ENCODE results near the gene SNIP1. TPM values are rescaled to one million over a fixed set of nuclear protein-coding genes. Genes with fewer than 3 reads are reported as not detected.

The SNIP1 gene
- total and polyA plus RNA-seq, 2 of the 8 experiments (the other 6 are each of a cell fraction or from before 2014, with no cell fraction given): 3.7 to 15.7 TPM

DNA sequence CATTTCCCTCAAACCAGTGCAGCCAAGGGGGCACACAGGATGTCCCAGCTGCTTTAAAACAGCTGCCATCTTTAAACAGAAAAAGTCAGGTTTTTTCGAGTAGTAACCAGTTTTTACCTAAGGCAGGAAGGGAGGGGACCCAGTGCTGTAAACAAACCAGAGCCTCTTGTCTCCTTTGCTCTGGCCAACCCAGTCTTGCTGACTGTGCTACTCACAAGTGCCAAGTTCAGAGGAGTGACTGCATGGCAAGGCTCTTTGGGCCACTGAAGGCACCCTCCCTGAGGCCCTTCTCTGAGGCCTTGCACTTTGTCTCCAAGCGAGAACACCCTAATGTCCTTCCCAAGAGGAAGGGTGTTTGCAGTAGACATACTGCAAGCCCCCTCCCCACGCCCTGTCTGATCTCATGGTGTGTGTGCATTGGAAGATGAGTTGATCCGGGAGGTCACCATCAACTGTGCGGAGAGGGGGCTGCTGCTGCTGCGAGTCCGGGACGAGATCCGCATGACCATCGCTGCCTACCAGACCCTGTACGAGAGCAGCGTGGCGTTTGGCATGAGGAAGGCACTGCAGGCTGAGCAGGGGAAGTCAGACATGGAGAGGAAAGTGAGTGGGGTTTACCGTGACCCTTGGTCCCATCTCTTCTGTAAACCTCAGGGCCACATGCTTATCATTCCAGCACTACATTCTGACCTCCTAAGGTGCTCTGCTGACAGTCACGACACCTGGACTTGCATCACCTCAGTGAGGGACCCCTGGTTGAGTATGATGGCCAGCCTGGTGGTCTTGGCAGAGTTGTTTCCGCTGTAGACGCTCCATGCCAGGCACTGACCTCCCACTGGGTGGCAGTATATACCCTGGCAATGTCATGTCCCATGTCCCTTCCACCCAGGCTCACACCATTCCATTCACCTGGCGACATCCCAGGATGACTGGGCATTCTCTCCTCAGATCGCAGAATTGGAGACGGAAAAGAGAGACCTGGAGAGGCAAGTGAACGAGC lies 7.3 kb upstream of the SNIP1 start (continued):
- TF ChIP-seq, protein P1, sequence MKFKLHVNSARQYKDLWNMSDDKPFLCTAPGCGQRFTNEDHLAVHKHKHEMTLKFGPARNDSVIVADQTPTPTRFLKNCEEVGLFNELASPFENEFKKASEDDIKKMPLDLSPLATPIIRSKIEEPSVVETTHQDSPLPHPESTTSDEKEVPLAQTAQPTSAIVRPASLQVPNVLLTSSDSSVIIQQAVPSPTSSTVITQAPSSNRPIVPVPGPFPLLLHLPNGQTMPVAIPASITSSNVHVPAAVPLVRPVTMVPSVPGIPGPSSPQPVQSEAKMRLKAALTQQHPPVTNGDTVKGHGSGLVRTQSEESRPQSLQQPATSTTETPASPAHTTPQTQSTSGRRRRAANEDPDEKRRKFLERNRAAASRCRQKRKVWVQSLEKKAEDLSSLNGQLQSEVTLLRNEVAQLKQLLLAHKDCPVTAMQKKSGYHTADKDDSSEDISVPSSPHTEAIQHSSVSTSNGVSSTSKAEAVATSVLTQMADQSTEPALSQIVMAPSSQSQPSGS (IDR thresholded peaks at IDR 0.05; ENCODE audit: low read length): no peak
- TF ChIP-seq TEAD4 (IDR thresholded peaks at IDR 0.05; ENCODE audit: low read depth, low read length): peak; percentile 59; the same call in 1 of the 2 replicates
- TF ChIP-seq, protein P2, sequence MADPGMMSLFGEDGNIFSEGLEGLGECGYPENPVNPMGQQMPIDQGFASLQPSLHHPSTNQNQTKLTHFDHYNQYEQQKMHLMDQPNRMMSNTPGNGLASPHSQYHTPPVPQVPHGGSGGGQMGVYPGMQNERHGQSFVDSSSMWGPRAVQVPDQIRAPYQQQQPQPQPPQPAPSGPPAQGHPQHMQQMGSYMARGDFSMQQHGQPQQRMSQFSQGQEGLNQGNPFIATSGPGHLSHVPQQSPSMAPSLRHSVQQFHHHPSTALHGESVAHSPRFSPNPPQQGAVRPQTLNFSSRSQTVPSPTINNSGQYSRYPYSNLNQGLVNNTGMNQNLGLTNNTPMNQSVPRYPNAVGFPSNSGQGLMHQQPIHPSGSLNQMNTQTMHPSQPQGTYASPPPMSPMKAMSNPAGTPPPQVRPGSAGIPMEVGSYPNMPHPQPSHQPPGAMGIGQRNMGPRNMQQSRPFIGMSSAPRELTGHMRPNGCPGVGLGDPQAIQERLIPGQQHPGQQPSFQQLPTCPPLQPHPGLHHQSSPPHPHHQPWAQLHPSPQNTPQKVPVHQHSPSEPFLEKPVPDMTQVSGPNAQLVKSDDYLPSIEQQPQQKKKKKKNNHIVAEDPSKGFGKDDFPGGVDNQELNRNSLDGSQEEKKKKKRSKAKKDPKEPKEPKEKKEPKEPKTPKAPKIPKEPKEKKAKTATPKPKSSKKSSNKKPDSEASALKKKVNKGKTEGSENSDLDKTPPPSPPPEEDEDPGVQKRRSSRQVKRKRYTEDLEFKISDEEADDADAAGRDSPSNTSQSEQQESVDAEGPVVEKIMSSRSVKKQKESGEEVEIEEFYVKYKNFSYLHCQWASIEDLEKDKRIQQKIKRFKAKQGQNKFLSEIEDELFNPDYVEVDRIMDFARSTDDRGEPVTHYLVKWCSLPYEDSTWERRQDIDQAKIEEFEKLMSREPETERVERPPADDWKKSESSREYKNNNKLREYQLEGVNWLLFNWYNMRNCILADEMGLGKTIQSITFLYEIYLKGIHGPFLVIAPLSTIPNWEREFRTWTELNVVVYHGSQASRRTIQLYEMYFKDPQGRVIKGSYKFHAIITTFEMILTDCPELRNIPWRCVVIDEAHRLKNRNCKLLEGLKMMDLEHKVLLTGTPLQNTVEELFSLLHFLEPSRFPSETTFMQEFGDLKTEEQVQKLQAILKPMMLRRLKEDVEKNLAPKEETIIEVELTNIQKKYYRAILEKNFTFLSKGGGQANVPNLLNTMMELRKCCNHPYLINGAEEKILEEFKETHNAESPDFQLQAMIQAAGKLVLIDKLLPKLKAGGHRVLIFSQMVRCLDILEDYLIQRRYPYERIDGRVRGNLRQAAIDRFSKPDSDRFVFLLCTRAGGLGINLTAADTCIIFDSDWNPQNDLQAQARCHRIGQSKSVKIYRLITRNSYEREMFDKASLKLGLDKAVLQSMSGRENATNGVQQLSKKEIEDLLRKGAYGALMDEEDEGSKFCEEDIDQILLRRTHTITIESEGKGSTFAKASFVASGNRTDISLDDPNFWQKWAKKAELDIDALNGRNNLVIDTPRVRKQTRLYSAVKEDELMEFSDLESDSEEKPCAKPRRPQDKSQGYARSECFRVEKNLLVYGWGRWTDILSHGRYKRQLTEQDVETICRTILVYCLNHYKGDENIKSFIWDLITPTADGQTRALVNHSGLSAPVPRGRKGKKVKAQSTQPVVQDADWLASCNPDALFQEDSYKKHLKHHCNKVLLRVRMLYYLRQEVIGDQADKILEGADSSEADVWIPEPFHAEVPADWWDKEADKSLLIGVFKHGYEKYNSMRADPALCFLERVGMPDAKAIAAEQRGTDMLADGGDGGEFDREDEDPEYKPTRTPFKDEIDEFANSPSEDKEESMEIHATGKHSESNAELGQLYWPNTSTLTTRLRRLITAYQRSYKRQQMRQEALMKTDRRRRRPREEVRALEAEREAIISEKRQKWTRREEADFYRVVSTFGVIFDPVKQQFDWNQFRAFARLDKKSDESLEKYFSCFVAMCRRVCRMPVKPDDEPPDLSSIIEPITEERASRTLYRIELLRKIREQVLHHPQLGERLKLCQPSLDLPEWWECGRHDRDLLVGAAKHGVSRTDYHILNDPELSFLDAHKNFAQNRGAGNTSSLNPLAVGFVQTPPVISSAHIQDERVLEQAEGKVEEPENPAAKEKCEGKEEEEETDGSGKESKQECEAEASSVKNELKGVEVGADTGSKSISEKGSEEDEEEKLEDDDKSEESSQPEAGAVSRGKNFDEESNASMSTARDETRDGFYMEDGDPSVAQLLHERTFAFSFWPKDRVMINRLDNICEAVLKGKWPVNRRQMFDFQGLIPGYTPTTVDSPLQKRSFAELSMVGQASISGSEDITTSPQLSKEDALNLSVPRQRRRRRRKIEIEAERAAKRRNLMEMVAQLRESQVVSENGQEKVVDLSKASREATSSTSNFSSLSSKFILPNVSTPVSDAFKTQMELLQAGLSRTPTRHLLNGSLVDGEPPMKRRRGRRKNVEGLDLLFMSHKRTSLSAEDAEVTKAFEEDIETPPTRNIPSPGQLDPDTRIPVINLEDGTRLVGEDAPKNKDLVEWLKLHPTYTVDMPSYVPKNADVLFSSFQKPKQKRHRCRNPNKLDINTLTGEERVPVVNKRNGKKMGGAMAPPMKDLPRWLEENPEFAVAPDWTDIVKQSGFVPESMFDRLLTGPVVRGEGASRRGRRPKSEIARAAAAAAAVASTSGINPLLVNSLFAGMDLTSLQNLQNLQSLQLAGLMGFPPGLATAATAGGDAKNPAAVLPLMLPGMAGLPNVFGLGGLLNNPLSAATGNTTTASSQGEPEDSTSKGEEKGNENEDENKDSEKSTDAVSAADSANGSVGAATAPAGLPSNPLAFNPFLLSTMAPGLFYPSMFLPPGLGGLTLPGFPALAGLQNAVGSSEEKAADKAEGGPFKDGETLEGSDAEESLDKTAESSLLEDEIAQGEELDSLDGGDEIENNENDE (IDR thresholded peaks at IDR 0.05; ENCODE audit: insufficient replicate concordance, low read length): no peak
- TF ChIP-seq TCF12 (IDR thresholded peaks at IDR 0.05; ENCODE audit: low read depth, low read length): no peak
- TF ChIP-seq BRCA1 (IDR thresholded peaks at IDR 0.05; ENCODE audit: low read depth, low read length): no peak
- no peak for TF ChIP-seq POLR2AphosphoS5 (IDR thresholded peaks at IDR 0.05; ENCODE audit: low read depth, low read length)
